ENCODE results near the gene PHF12.

DNA sequence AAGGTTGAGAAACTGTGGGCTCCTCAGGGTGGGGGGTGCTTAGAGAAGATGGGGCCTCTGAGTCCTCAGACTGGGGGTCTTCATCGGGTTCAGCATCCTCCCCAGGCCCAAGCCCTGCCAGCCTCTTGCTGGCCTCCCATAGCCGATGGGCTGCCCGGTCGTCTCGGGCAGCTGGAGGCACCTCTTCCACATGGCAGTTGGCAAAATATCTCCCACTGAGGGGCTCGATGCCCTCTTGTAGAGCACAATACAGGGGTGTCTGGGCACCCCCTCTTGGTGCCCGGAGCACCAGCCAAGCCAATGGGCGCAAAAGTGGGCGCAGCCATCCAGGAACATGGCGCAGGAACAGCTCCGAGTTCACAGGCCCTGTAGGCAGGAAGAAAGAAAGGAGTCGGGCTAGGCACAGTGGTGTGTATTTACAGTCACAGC is 52.8 kb downstream of the PHF12 start:
- TF ChIP-seq POLR2A (IDR thresholded peaks at IDR 0.05) (no peak), EP300 (IDR thresholded peaks at IDR 0.05) (no peak), CTCF (IDR thresholded peaks at IDR 0.05) (no peak)
